Epithelial cell of esophagus (primary cell): ENCODE data around the gene STRADB.
A peak's percentile ranks its signal among the peaks of the same experiment; 100 is the strongest.

Source experiments
- DNase-seq: peaks from one replicate; pipeline ENCODE4 v3.0.0; 2010; ENCODE audit warnings: low read depth
- H3K4me3 ChIP-seq: 2 replicates; pipeline ENCODE4 v1.5.1; 2011; ENCODE audit warnings: mild to moderate bottlenecking, low read length, control low read depth
- CTCF ChIP-seq: IDR thresholded peaks from 2 replicates; pipeline ENCODE4 v1.5.1; 2011; ENCODE audit warnings: low read depth, mild to moderate bottlenecking, low read length, control low read depth, inconsistent platforms; ENCODE audit not compliant: insufficient read depth; ENCODE audit errors: missing control alignments

STRADB gene

GRCh38 chr2:201444746-201445465 lies 6.6 kb upstream of the STRADB start:
- H3K4me3 ChIP-seq = no peak overlapping the region
- TF ChIP-seq CTCF = no peak
- no peak for DNase-seq

GRCh38 chr2:201447086-201447485 lies 4.5 kb upstream of the STRADB start:
- no peak overlapping the region for H3K4me3 ChIP-seq
- TF ChIP-seq CTCF = no peak
- no peak for DNase-seq

- no peak overlapping the region for H3K4me3 ChIP-seq
- DNase-seq = peak; percentile 38
- TF ChIP-seq CTCF = no peak
These were observed 3.5 kb upstream of the STRADB start for GRCh38 chr2:201448061-201448460.

GRCh38 chr2:201448701-201449100 lies 2.8 kb upstream of the STRADB start:
- DNase-seq = peak; percentile 76
- no peak overlapping the region for H3K4me3 ChIP-seq
- TF ChIP-seq CTCF = no peak

GRCh38 chr2:201450954-201451291 lies 617 bp upstream of the STRADB start:
- no peak for TF ChIP-seq CTCF
- DNase-seq = no peak
- H3K4me3 ChIP-seq = peak overlapping the region; percentile 98

- DNase-seq = peak; percentile 35
These were observed 750 bp downstream of the STRADB start for GRCh38 chr2:201452058-201452921.

More at GRCh38 chr2:201452058-201452921, 750 bp downstream of the STRADB start:
- H3K4me3 ChIP-seq = peak overlapping the region; percentile 98
- no peak for TF ChIP-seq CTCF
